PFSK-1 (cell line): ENCODE measurements around the gene GSC2.

ENCODE experiments used
- POLR2AphosphoS5 ChIP-seq: IDR thresholded peaks from 2 replicates; pipeline ENCODE4 v1.6.1; 2012; ENCODE audit warnings: low read depth, mild to moderate bottlenecking, control low read depth, low read length, moderate library complexity
- REST ChIP-seq, 2 experiments: IDR thresholded peaks; 2 replicates each; pipeline versions ENCODE4 v1.6.1 to v1.8.0; 2011 to 2012; ENCODE audit warnings: low read depth in 2 of 2, low read length in 2 of 2, control low read depth in 1 of 2, inconsistent platforms in 1 of 2, mild to moderate bottlenecking in 1 of 2, moderate library complexity in 1 of 2; ENCODE audit not compliant: insufficient read depth in 1 of 2
- TAF1 ChIP-seq: IDR thresholded peaks from 2 replicates; pipeline ENCODE4 v1.6.1; 2012; ENCODE audit warnings: low read length, control low read depth, borderline replicate concordance; ENCODE audit not compliant: insufficient read depth

- no peak for TF ChIP-seq TAF1
- no peak for TF ChIP-seq POLR2AphosphoS5
- no peak for TF ChIP-seq REST (IDR thresholded peaks at IDR 0.05; ENCODE audit: insufficient read depth in 1 of 2, low read depth in 2 of 2, low read length in 2 of 2)
Observed at GRCh38 chr22:19199479-19199878, 49.4 kb upstream of the GSC2 start.
